Thyroid gland (tissue), 4 donors: ENCODE measurements around the gene ZNF469. TPM values are rescaled to one million over a fixed set of nuclear protein-coding genes. Genes with fewer than 3 reads are reported as not detected.

Experiments
- DNase-seq, 2 donors: peaks; one replicate each; pipeline ENCODE4 v3.0.0-alpha.2; 2019
- H3K27ac ChIP-seq, 3 donors: fragments of 200-600 bp; sonication (generic); 1 replicate in 2 of 3; 2 replicates in 1 of 3; pipeline ENCODE4 v1.5.1; 2016 to 2019; ENCODE audit warnings: mild to moderate bottlenecking in 1 of 3, moderate library complexity in 1 of 3
- H3K27me3 ChIP-seq: fragments of 200-600 bp; sonication (generic); one replicate; pipeline ENCODE4 v1.5.1; 2019
- H3K36me3 ChIP-seq, 2 donors: fragments of 200-600 bp; sonication (generic); one replicate each; pipeline ENCODE4 v1.5.1; 2016 to 2019
- H3K4me1 ChIP-seq, 2 donors: fragments of 200-600 bp; sonication (generic); one replicate each; pipeline ENCODE4 v1.5.1; 2017 to 2019
- H3K4me3 ChIP-seq, 3 donors: fragments of 200-600 bp; sonication (generic); replicated peaks in 1 of 3; 1 replicate in 2 of 3; 2 replicates in 1 of 3; pipeline ENCODE4 v1.5.1; 2016; ENCODE audit warnings: mild to moderate bottlenecking in 1 of 3
- H3K9me3 ChIP-seq: fragments of 200-600 bp; sonication (generic); one replicate; pipeline ENCODE4 v1.5.1; 2017
- CTCF ChIP-seq, 6 experiments: fragments of 200-600 bp in 3 of 6; fragments of 450-650 bp in 3 of 6; sonication (generic) in 3 of 6; IDR thresholded peaks; one replicate each; pipeline ENCODE4 v1.5.1; 2016 to 2019; ENCODE audit warnings: antibody characterized with exemption in 6 of 6, mild to moderate bottlenecking in 2 of 6, inconsistent platforms in 1 of 6, moderate library complexity in 1 of 6
- POLR2A ChIP-seq, 2 donors: fragments of 450-650 bp; IDR thresholded peaks; one replicate each; pipeline ENCODE4 v1.6.1; 2017; ENCODE audit warnings: antibody characterized with exemption in 2 of 2, mild to moderate bottlenecking in 2 of 2, moderate library complexity in 1 of 2
- WGBS, 2 donors: methylation state at CpG; one replicate each; pipeline ENCODE4 v1.1.5; 2017; 5-methylcytosine and 5-hydroxymethylcytosine counted together
- intact Hi-C: fragments of 100-400 bp; cut with DNase I; formaldehyde crosslinking; loops from one replicate; pipeline ENCODE4 v1.15.1; 2023
- total RNA-seq, 4 donors: library from RNA; depleted of rRNA; stranded (reverse); fragments of >200 nt; gene quantifications; one replicate each; pipeline ENCODE4 v1.2.3, GENCODE V29; 2016

Gene ZNF469
- total RNA-seq, 4 donors from 2014 or later, result 0.22 to 0.96 (median 0.32) TPM

GRCh38 chr16:88381820-88382451, 823 bp upstream of the ZNF469 start:
- DNase-seq, result no peak
- intact Hi-C loops, result no loop called here
- WGBS, 2 donors, result 76 to 80% methylated on average over 19 to 21 of the region's 21 CpGs
- H3K27me3 ChIP-seq, result no peaks in the 10 kb centered on the region
- no peaks in the 10 kb centered on the region for H3K9me3 ChIP-seq
- no peak for TF ChIP-seq POLR2A (IDR thresholded peaks at IDR 0.05)
- TF ChIP-seq CTCF (IDR thresholded peaks at IDR 0.05), result no peak
- no peak overlapping the region for H3K27ac ChIP-seq
- peaks cover 0 to 9% of the 10 kb centered on the region in 2 donors for H3K4me1 ChIP-seq
- no peaks in the 10 kb centered on the region for H3K36me3 ChIP-seq
- no peak overlapping the region for H3K4me3 ChIP-seq

- Histone ChIP-seq H3K4me1 (peaks cover 5 to 19% of the 10 kb centered on the region in 2 donors), H3K9me3 (no peaks in the 10 kb centered on the region), H3K4me3 (peak overlapping the region in 1 of 3 donors; percentile 13), H3K36me3 (no peaks in the 10 kb centered on the region), H3K27me3 (no peaks in the 10 kb centered on the region), H3K27ac (no peak overlapping the region)
- intact Hi-C loops, result no loop called here
- DNase-seq, result no peak
- TF ChIP-seq POLR2A (IDR thresholded peaks at IDR 0.05), result no peak
- peak in 2 of 6 experiments; percentile 17 to 48 for TF ChIP-seq CTCF (IDR thresholded peaks at IDR 0.05)
- WGBS, 2 donors, result 1 to 2% methylated on average over 15 to 23 of the region's 94 CpGs
Measured at GRCh38 chr16:88383401-88384221, 852 bp downstream of the ZNF469 start.

- WGBS, 2 donors, result 56 to 67% methylated on average over 17 of the region's 18 CpGs
- no peak overlapping the region for H3K4me3 ChIP-seq
- H3K27me3 ChIP-seq, result no peaks in the 10 kb centered on the region
Measured at GRCh38 chr16:88384222-88385111, 1.7 kb downstream of the ZNF469 start.

GRCh38 chr16:88385112-88385594, 2.4 kb downstream of the ZNF469 start:
- no peaks in the 10 kb centered on the region for H3K9me3 ChIP-seq
- no peaks in the 10 kb centered on the region for H3K27me3 ChIP-seq
- WGBS, 2 donors, result 83 to 93% methylated on average over 5 of the region's 5 CpGs
- H3K27ac ChIP-seq, result no peak overlapping the region
- TF ChIP-seq CTCF (IDR thresholded peaks at IDR 0.05), result no peak
- no peak for TF ChIP-seq POLR2A (IDR thresholded peaks at IDR 0.05)
- DNase-seq, result no peak
- intact Hi-C loops, result no loop called here
- no peak overlapping the region for H3K4me3 ChIP-seq
- H3K36me3 ChIP-seq, result no peaks in the 10 kb centered on the region
- H3K4me1 ChIP-seq, result peaks cover 5 to 20% of the 10 kb centered on the region in 2 donors

More at GRCh38 chr16:88384222-88385111, 1.7 kb downstream of the ZNF469 start:
- Histone ChIP-seq H3K36me3 (no peaks in the 10 kb centered on the region), H3K27ac (no peak overlapping the region), H3K9me3 (no peaks in the 10 kb centered on the region), H3K4me1 (peaks cover 5 to 20% of the 10 kb centered on the region in 2 donors)
- intact Hi-C loops, result no loop called here
- TF ChIP-seq CTCF (IDR thresholded peaks at IDR 0.05), result no peak
- TF ChIP-seq POLR2A (IDR thresholded peaks at IDR 0.05), result no peak
- DNase-seq, result no peak
